Immature natural killer cell (primary cell): ENCODE results near the gene KRT80. TPM values are rescaled to one million over a fixed set of nuclear protein-coding genes. Genes with fewer than 3 reads are reported as not detected.

Experiments used
- DNase-seq, 3 donors: peaks; one replicate each; pipeline ENCODE4 v3.0.0; 2022; ENCODE audit warnings: mixed read lengths in 1 of 3
- H3K27ac Mint-ChIP-seq, 6 donors: one replicate each; pipeline ENCODE4 v1.8.0; 2020; ENCODE audit warnings: mixed read lengths in 6 of 6, mild to moderate bottlenecking in 5 of 6, inconsistent platforms in 4 of 6, moderate library complexity in 3 of 6
- H3K27me3 Mint-ChIP-seq, 3 donors: one replicate each; pipeline ENCODE4 v1.8.0; 2020 to 2021; ENCODE audit warnings: low read depth in 3 of 3, mild to moderate bottlenecking in 3 of 3, mixed read lengths in 3 of 3, moderate library complexity in 3 of 3, inconsistent platforms in 1 of 3
- H3K36me3 Mint-ChIP-seq, 3 donors: one replicate each; pipeline ENCODE4 v1.8.0; 2020; ENCODE audit warnings: mixed read lengths in 3 of 3, inconsistent platforms in 2 of 3, mild to moderate bottlenecking in 2 of 3
- H3K4me1 Mint-ChIP-seq, 2 donors: one replicate each; pipeline ENCODE4 v1.8.0; 2020; ENCODE audit warnings: inconsistent platforms in 2 of 2, mild to moderate bottlenecking in 2 of 2, mixed read lengths in 2 of 2, moderate library complexity in 1 of 2
- H3K4me3 Mint-ChIP-seq, 5 donors: one replicate each; pipeline ENCODE4 v1.8.0; 2020; ENCODE audit warnings: mild to moderate bottlenecking in 5 of 5, mixed read lengths in 5 of 5, inconsistent platforms in 3 of 5, moderate library complexity in 3 of 5
- H3K9me3 Mint-ChIP-seq, 6 donors: one replicate each; pipeline ENCODE4 v1.8.0; 2020; ENCODE audit warnings: mild to moderate bottlenecking in 6 of 6, mixed read lengths in 6 of 6, inconsistent platforms in 4 of 6, moderate library complexity in 3 of 6
- polyA plus RNA-seq, 3 donors: library from polyadenylated mRNA; unstranded; fragments of 300-500 nt; fragmentation: Illumina TruSeq; gene quantifications; one replicate each; pipeline ENCODE4 v1.2.3, GENCODE V29; 2021

Gene KRT80
- polyA plus RNA-seq, 3 donors from 2014 or later = not detected

DNA sequence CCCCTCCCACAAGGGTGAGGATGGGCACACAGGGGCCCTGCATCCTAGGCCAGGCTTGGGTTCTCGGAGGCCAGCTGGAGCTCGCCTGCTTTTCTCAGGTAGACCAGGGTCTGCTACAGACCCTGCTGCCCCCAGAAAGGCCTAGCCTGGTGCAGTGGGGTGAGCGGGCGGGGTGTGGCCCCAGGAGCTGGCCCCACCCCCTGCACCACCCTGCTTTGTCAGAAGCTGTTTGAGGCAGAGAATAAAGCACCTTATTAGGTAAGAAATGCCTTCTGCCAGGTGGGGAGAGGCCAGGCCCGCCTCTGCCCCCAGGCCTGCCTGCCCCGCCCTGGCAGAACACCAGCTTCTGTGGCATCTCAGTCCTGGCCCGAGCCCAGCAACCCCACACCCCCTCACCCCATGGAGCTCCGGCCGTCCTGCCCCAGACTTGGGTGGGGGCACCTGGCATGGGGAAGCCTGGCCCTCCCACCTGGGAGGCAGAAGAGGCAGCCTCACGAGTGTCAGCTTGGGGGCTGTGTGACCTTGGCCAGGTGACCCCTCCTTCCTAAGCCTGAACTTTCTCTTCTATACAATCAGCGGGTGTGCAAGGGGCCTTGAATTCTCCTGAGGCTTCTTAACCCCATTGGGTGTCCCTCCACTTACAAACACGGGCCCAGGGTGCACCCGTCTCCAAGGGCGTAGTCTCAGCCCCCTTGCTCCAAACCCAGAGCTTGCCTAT lies 43.2 kb downstream of the KRT80 start:
- Mint-ChIP-seq H3K36me3 (no peaks in the 10 kb centered on the region), H3K4me3 (no peak overlapping the region), H3K9me3 (no peaks in the 10 kb centered on the region), H3K4me1 (peaks cover 7 to 10% of the 10 kb centered on the region in 2 donors), H3K27ac (no peak overlapping the region), H3K27me3 (peaks cover 0 to 6% (median 0%) of the 10 kb centered on the region in 3 donors)
- no peak for DNase-seq

- Mint-ChIP-seq H3K9me3 (no peaks in the 10 kb centered on the region), H3K27ac (no peak overlapping the region)
These were observed 43.8 kb downstream of the KRT80 start for GRCh38 chr12:52147964-52148463.

GRCh38 chr12:52147367-52147963 lies 44.3 kb downstream of the KRT80 start:
- H3K9me3 Mint-ChIP-seq = no peaks in the 10 kb centered on the region
- peaks cover 7% of the 10 kb centered on the region in 2 donors for H3K4me1 Mint-ChIP-seq
- no peaks in the 10 kb centered on the region for H3K36me3 Mint-ChIP-seq
- H3K4me3 Mint-ChIP-seq = no peak overlapping the region
- DNase-seq = no peak
- H3K27me3 Mint-ChIP-seq = peaks cover 0 to 6% (median 0%) of the 10 kb centered on the region in 3 donors
- H3K27ac Mint-ChIP-seq = no peak overlapping the region

More at GRCh38 chr12:52147964-52148463, 43.8 kb downstream of the KRT80 start:
- DNase-seq = no peak
- H3K4me3 Mint-ChIP-seq = no peak overlapping the region
- peaks cover 0 to 6% (median 0%) of the 10 kb centered on the region in 3 donors for H3K27me3 Mint-ChIP-seq
- peaks cover 7 to 10% of the 10 kb centered on the region in 2 donors for H3K4me1 Mint-ChIP-seq
- no peaks in the 10 kb centered on the region for H3K36me3 Mint-ChIP-seq

DNA sequence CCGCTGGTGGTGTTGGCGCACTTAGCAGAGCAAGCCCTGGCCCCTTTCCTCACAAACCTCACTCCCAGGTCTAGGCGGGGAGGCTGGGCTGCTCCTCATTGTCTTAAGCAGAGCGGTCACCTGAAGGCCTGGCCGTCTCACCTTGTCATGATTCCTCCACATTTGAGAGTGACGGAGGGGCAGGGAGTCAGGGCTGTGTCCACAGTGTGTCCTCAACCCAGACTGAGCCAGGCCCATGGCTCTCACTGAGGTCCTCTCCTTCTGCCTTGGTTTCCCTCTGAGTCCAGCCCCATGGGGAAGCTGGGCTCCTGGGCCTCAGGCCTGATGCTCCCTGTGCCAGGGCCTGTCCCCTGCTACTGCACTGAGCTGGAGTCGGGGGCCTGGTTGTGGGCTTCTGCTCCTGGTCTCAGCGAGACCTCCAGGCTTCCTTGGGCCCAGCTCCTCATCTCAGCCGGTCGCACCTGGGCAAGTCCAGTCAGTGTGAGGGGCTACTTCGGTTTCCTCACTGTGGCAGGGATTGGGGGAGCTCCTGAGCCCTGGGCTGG lies 44.9 kb downstream of the KRT80 start:
- Mint-ChIP-seq H3K4me3 (no peak overlapping the region), H3K4me1 (peaks cover 6 to 7% of the 10 kb centered on the region in 2 donors), H3K27ac (no peak overlapping the region), H3K36me3 (no peaks in the 10 kb centered on the region), H3K27me3 (peaks cover 0 to 6% (median 0%) of the 10 kb centered on the region in 3 donors), H3K9me3 (no peaks in the 10 kb centered on the region)
- DNase-seq = no peak

DNA sequence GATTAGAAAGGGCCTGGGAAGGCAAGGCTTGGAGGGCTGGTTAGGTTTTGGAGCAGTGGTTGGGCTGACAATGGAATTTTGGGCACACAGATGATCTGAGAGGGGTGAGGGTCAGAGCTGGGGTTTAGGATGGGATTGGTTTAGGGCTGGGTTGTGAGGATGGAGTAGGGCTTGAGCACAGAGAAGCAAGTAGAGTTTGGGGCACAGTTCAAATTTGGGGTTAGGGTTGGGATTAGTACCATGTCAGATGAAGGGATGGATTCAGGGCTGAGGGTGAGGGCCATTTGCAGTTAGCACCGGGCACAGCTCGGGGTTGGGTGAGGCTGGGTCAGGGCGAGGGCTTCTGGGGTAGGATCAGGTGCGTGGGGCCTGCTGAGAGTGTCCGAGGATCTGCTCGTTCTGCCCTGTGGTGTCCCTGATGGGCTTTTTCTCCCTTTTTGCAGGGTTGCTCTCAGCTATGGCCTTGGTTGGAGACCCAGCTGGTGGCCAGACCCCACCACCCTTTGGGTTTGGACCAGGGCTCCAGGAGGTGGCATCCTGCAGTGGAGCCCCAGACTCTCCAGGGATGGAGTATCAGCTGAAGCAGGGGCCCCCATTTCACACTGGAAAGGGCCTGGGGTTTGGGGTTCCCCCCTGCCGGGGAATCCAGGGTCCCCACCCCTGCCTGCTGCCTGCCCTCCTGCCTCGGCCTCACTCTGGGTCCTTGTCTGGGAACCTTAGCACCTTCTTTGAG lies 45.6 kb downstream of the KRT80 start:
- no peaks in the 10 kb centered on the region for H3K9me3 Mint-ChIP-seq
- H3K27me3 Mint-ChIP-seq = peaks cover 0 to 4% (median 2%) of the 10 kb centered on the region in 3 donors
- DNase-seq = no peak
- H3K4me1 Mint-ChIP-seq = peaks cover under 1% of the 10 kb centered on the region in 2 donors
- H3K27ac Mint-ChIP-seq = no peak overlapping the region
- H3K36me3 Mint-ChIP-seq = no peaks in the 10 kb centered on the region
- H3K4me3 Mint-ChIP-seq = no peak overlapping the region

DNA sequence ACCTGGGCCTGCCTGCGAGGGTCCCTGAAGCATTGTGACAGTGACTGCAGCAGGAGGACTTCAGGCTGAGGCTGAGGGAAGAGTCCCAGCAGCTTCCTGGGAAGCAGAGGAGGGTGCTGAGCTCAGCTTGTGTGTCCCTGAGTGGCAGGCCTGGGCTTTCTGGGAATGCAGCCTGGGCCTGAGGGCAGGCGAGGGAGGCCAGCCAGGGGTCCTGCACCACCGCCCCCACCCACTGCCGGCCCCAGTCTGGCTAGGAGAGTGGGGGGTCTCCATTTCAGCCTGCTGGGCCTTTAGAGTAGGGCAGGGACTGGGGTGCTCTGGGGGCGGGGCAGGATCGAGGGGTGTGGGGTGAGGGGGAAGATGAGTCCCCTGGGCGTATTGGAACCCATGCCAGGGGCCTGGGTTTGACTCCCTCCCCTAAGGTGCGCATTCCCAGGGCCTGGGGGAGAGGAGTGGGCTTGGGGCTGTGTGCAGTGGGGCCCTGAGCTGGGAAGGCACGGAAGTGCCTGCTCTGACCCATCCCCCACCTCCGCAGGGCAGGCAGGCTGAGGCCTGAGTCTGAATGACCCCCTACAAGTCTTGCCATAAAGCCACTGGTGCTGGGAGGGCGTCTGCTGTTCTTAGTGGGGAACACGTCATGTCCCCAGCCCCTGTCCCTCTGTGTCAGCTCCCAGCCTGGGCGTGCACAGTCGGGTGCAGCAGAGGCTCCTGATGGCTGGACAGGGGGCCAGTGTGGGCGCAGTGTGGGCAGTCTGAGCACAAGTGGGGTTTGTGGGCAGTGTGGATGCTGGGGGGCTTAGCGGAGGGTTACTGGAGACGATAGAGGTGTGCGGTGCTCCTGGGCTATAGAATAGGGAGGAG lies 46.4 kb downstream of the KRT80 start:
- no peak overlapping the region for H3K27ac Mint-ChIP-seq
- H3K4me1 Mint-ChIP-seq = no peaks in the 10 kb centered on the region
- peaks cover 2 to 6% (median 3%) of the 10 kb centered on the region in 3 donors for H3K27me3 Mint-ChIP-seq
- H3K4me3 Mint-ChIP-seq = no peak overlapping the region
- no peaks in the 10 kb centered on the region for H3K36me3 Mint-ChIP-seq
- H3K9me3 Mint-ChIP-seq = no peaks in the 10 kb centered on the region
- DNase-seq = no peak

DNA sequence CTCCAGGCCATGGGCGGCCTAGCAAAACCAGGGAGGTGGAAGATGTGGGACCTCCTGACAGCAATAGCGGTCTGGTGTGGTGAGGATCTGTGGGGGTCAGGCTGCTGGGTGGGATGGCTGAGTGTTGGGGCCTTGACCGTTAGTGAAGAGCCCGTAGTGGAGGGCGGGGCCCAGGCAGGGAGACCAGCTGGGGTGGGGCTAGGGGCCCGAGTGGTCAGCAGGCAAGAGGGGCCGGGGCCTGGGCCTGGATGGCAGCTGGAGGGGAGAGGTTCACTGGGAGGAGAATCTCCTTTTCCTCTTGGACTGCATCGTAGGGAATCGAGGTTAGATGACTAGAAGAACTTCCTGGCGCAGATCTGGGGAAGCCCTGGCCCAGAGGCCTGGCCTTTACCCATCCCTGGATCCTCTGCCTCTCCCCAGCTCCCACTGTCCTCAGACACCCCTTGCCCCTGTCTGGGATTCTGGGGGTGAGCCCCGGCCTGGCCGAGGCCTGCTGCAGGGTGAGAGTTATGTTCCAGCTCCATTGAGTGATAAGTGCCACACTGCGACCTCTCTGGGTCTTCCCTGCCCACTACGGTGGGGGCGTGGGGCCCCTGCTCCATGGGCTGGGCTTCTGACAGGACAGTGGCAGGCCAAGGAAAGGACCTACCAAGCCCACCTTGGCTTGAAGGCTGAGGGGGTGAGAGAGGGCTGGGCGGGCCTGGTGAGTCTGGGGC lies 47.1 kb downstream of the KRT80 start:
- DNase-seq = no peak
- H3K27me3 Mint-ChIP-seq = peaks cover 2 to 6% (median 3%) of the 10 kb centered on the region in 3 donors
- H3K4me1 Mint-ChIP-seq = no peaks in the 10 kb centered on the region
- H3K4me3 Mint-ChIP-seq = no peak overlapping the region
- no peak overlapping the region for H3K27ac Mint-ChIP-seq
- no peaks in the 10 kb centered on the region for H3K9me3 Mint-ChIP-seq
- no peaks in the 10 kb centered on the region for H3K36me3 Mint-ChIP-seq

DNA sequence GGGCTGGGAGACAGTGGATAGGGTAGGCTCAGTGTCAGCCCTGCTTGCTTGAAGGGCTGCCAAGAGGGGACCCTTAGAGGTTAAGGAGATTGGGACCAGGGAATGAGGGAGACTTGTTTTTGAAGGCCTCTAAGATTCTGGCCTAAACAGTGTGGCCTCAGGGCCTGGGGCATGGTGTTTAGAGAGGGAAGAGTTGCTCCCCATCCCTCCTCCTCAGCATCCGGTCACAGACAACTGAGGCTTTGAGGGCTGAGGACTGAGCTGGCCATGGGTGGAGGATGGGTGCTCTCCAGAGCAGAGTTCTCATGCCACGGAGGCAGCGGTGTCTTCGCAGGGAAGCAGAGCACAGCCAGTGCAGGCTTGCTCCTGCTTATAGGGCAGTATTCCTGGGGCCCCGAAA lies 49.4 kb downstream of the KRT80 start:
- DNase-seq = no peak

DNA sequence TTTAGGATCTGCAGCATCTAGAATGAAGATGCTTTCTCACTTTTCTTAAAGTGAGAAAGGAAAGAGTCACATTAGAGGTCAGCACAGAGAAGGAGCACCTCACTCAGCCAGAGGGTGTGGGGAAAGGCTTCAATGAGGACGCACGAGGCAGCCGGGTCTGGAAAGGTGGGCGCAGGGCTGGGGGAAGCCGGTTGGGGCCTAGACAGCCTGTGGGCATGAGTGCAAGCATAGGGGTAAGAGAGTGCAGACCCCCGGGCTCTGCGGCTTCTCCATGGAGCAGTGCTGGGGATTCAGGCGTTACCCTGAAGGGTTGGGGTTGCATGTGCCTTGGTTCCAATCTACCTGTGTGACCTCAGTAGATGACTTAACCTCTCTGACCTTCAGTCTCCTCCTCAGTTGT lies 49.9 kb downstream of the KRT80 start:
- no peak for DNase-seq
- H3K9me3 Mint-ChIP-seq = no peaks in the 10 kb centered on the region
- no peaks in the 10 kb centered on the region for H3K4me1 Mint-ChIP-seq
- no peak overlapping the region for H3K27ac Mint-ChIP-seq
- H3K4me3 Mint-ChIP-seq = no peak overlapping the region
- H3K36me3 Mint-ChIP-seq = no peaks in the 10 kb centered on the region
- peaks cover 2 to 11% (median 6%) of the 10 kb centered on the region in 3 donors for H3K27me3 Mint-ChIP-seq

More for the DNA sequence above, 49.4 kb downstream of the KRT80 start:
- H3K27ac Mint-ChIP-seq = no peak overlapping the region
- H3K4me3 Mint-ChIP-seq = no peak overlapping the region
- H3K27me3 Mint-ChIP-seq = peaks cover 2 to 11% (median 5%) of the 10 kb centered on the region in 3 donors
- H3K4me1 Mint-ChIP-seq = no peaks in the 10 kb centered on the region
- H3K36me3 Mint-ChIP-seq = no peaks in the 10 kb centered on the region
- H3K9me3 Mint-ChIP-seq = no peaks in the 10 kb centered on the region

GRCh38 chr12:52141306-52141705 lies 50.5 kb downstream of the KRT80 start:
- no peaks in the 10 kb centered on the region for H3K9me3 Mint-ChIP-seq
- DNase-seq = no peak
- no peak overlapping the region for H3K27ac Mint-ChIP-seq
- H3K36me3 Mint-ChIP-seq = no peaks in the 10 kb centered on the region
- peaks cover 2 to 12% (median 8%) of the 10 kb centered on the region in 3 donors for H3K27me3 Mint-ChIP-seq
- H3K4me3 Mint-ChIP-seq = no peak overlapping the region
- H3K4me1 Mint-ChIP-seq = no peaks in the 10 kb centered on the region

- Mint-ChIP-seq H3K4me1 (no peaks in the 10 kb centered on the region), H3K9me3 (no peaks in the 10 kb centered on the region), H3K4me3 (no peak overlapping the region), H3K27me3 (peaks cover 2 to 9% (median 8%) of the 10 kb centered on the region in 3 donors), H3K36me3 (no peaks in the 10 kb centered on the region), H3K27ac (no peak overlapping the region)
- DNase-seq = no peak
These were observed 52.2 kb downstream of the KRT80 start for GRCh38 chr12:52139579-52140062.

- Mint-ChIP-seq H3K27me3 (peaks cover 2 to 9% (median 8%) of the 10 kb centered on the region in 3 donors), H3K9me3 (no peaks in the 10 kb centered on the region), H3K4me1 (no peaks in the 10 kb centered on the region), H3K4me3 (no peak overlapping the region), H3K27ac (no peak overlapping the region), H3K36me3 (no peaks in the 10 kb centered on the region)
- DNase-seq = no peak
These were observed 52.7 kb downstream of the KRT80 start for GRCh38 chr12:52139147-52139546.
